ENCODE results near the gene PRKAG1. TPM values are rescaled to one million over a fixed set of nuclear protein-coding genes. Genes with fewer than 3 reads are reported as not detected.

PRKAG1 gene
- total RNA-seq, 1 experiment from 2014 or later, result 34.2 TPM

- peaks cover 100% of the 10 kb centered on the region for H3K27me3 Mint-ChIP-seq (ENCODE audit: unreplicated experiment)
These were observed 33.1 kb downstream of the PRKAG1 start for GRCh38 chr12:48985475-48985897.

GRCh38 chr12:48982397-48983080 lies 36.0 kb downstream of the PRKAG1 start:
- DNase-seq, result no peak
- Mint-ChIP-seq H3K27me3 (ENCODE audit: unreplicated experiment) (peaks cover 100% of the 10 kb centered on the region), H3K4me1 (ENCODE audit: low read depth, unreplicated experiment) (peaks cover 39% of the 10 kb centered on the region), H3K27ac (ENCODE audit: unreplicated experiment) (no peak overlapping the region), H3K36me3 (ENCODE audit: insufficient read depth, unreplicated experiment) (peaks cover 17% of the 10 kb centered on the region), H3K9me3 (ENCODE audit: low read depth, unreplicated experiment) (no peaks in the 10 kb centered on the region), H3K4me3 (ENCODE audit: low read depth, unreplicated experiment) (no peak overlapping the region)
- intact Hi-C loops (cut with micrococcal nuclease; ENCODE audit: unreplicated experiment), result no loop called here
- no TSS peak for BruUV-seq (replicated peaks)
- CTCF ChIA-PET, result interaction anchor here (1.5 kb wide), 1 partner anchor 11 kb away, joined by 5 read pairs; no protein-coding TSS in a partner anchor
- no peak for TF ChIP-seq CTCF (IDR thresholded peaks at IDR 0.05; ENCODE audit: unreplicated experiment)

More at GRCh38 chr12:48985475-48985897, 33.1 kb downstream of the PRKAG1 start:
- no TSS peak for BruUV-seq (replicated peaks)
- DNase-seq, result no peak
- Mint-ChIP-seq H3K4me3 (ENCODE audit: low read depth, unreplicated experiment) (no peak overlapping the region), H3K27ac (ENCODE audit: unreplicated experiment) (no peak overlapping the region), H3K9me3 (ENCODE audit: low read depth, unreplicated experiment) (no peaks in the 10 kb centered on the region), H3K36me3 (ENCODE audit: insufficient read depth, unreplicated experiment) (peaks cover 11% of the 10 kb centered on the region), H3K4me1 (ENCODE audit: low read depth, unreplicated experiment) (peaks cover 17% of the 10 kb centered on the region)
- CTCF ChIA-PET, result interaction anchor here (0.6 kb wide), 1 partner anchor 39 kb away, joined by 10 read pairs; no protein-coding TSS in a partner anchor
- intact Hi-C loops (cut with micrococcal nuclease; ENCODE audit: unreplicated experiment), result no loop called here
- TF ChIP-seq CTCF (IDR thresholded peaks at IDR 0.05; ENCODE audit: unreplicated experiment), result no peak

GRCh38 chr12:48981757-48982157 lies 36.8 kb downstream of the PRKAG1 start:
- peak overlapping the region; percentile 61 for H3K4me3 Mint-ChIP-seq (ENCODE audit: low read depth, unreplicated experiment)
- peaks cover 17% of the 10 kb centered on the region for H3K36me3 Mint-ChIP-seq (ENCODE audit: insufficient read depth, unreplicated experiment)
- CTCF ChIA-PET, result interaction anchor here (0.7 to 2.6 kb wide), 2 partner anchors 38 to 129 kb away, joined by 4 to 10 read pairs; partner anchors contain the start of gene DDX23
- TF ChIP-seq CTCF (IDR thresholded peaks at IDR 0.05; ENCODE audit: unreplicated experiment), result no peak
- peaks cover 46% of the 10 kb centered on the region for H3K4me1 Mint-ChIP-seq (ENCODE audit: low read depth, unreplicated experiment)
- intact Hi-C loops (cut with micrococcal nuclease; ENCODE audit: unreplicated experiment), result no loop called here
- no peaks in the 10 kb centered on the region for H3K9me3 Mint-ChIP-seq (ENCODE audit: low read depth, unreplicated experiment)
- peak overlapping the region; percentile 48 for H3K27ac Mint-ChIP-seq (ENCODE audit: unreplicated experiment)
- DNase-seq, result no peak
- no TSS peak for BruUV-seq (replicated peaks)
- H3K27me3 Mint-ChIP-seq (ENCODE audit: unreplicated experiment), result peaks cover 100% of the 10 kb centered on the region

- H3K27me3 Mint-ChIP-seq (ENCODE audit: unreplicated experiment), result peaks cover 100% of the 10 kb centered on the region
- DNase-seq, result no peak
- BruUV-seq (replicated peaks), result no TSS peak
- H3K27ac Mint-ChIP-seq (ENCODE audit: unreplicated experiment), result peak overlapping the region; percentile 48
- peaks cover 17% of the 10 kb centered on the region for H3K36me3 Mint-ChIP-seq (ENCODE audit: insufficient read depth, unreplicated experiment)
- TF ChIP-seq CTCF (IDR thresholded peaks at IDR 0.05; ENCODE audit: unreplicated experiment), result no peak
- peaks cover 46% of the 10 kb centered on the region for H3K4me1 Mint-ChIP-seq (ENCODE audit: low read depth, unreplicated experiment)
- no peaks in the 10 kb centered on the region for H3K9me3 Mint-ChIP-seq (ENCODE audit: low read depth, unreplicated experiment)
- CTCF ChIA-PET, result interaction anchor here (0.7 to 2.6 kb wide), 3 partner anchors 38 to 129 kb away, joined by 3 to 10 read pairs (median 4); partner anchors contain the start of gene DDX23
- intact Hi-C loops (cut with micrococcal nuclease; ENCODE audit: unreplicated experiment), result no loop called here
- H3K4me3 Mint-ChIP-seq (ENCODE audit: low read depth, unreplicated experiment), result peak overlapping the region; percentile 61
These were observed 37.4 kb downstream of the PRKAG1 start for GRCh38 chr12:48980953-48981756.

Measured in Calu3 (cell line).